GM23338 (cell line): ENCODE data around the gene KLHL40.

Experiments
- CREB1 ChIP-seq: fragments of 250-450 bp; sonication (Bioruptor Pico); IDR thresholded peaks from 2 replicates; pipeline ENCODE4 v1.5.0; 2020; ENCODE audit warnings: low read depth, mild to moderate bottlenecking, moderate library complexity
- EZH2 ChIP-seq: fragments of 200-600 bp; sonication (generic); IDR thresholded peaks from one replicate; pipeline ENCODE4 v1.8.0; 2017; ENCODE audit warnings: antibody characterized with exemption, mild to moderate bottlenecking, low read depth; ENCODE audit not compliant: unreplicated experiment
- EZH2phosphoT487 ChIP-seq: fragments of 200-600 bp; sonication (generic); IDR thresholded peaks from one replicate; pipeline ENCODE4 v1.8.1; 2018; ENCODE audit warnings: antibody characterized with exemption; ENCODE audit not compliant: unreplicated experiment
- JUNB ChIP-seq: IDR thresholded peaks from one replicate; pipeline ENCODE4 v1.6.1; 2016; ENCODE audit warnings: antibody characterized with exemption; ENCODE audit not compliant: unreplicated experiment
- POLR2AphosphoS5 ChIP-seq: IDR thresholded peaks from 2 replicates; pipeline ENCODE4 v1.6.1; 2016; ENCODE audit warnings: antibody characterized with exemption, low read depth
- ZNF114 ChIP-seq: fragments of 250-450 bp; sonication (Bioruptor Pico); IDR thresholded peaks from 2 replicates; pipeline ENCODE4 v1.5.0; 2020; ENCODE audit warnings: mild to moderate bottlenecking, moderate library complexity
- ZNF331 ChIP-seq: fragments of 250-450 bp; sonication (Bioruptor Pico); IDR thresholded peaks from 2 replicates; pipeline ENCODE4 v1.5.0; 2020; ENCODE audit warnings: low read depth, mild to moderate bottlenecking, moderate library complexity
- TF ChIP-seq, protein P1 (sequence below), 2 experiments: fragments of 200-600 bp in 1 of 2; sonication (generic) in 1 of 2; conservative IDR thresholded peaks; 2 replicates each; pipeline versions ENCODE4 v1.5.1 to v1.6.1; 2016 to 2017; ENCODE audit warnings: antibody characterized with exemption in 2 of 2, low read depth in 2 of 2, mild to moderate bottlenecking in 2 of 2, moderate library complexity in 1 of 2
- TF ChIP-seq, protein P2 (sequence below): IDR thresholded peaks from one replicate; pipeline ENCODE4 v1.6.1; 2018; ENCODE audit warnings: antibody characterized with exemption; ENCODE audit not compliant: unreplicated experiment
- TF ChIP-seq, protein P3 (sequence below): fragments of 250-450 bp; sonication (Bioruptor Pico); IDR thresholded peaks from 2 replicates; pipeline ENCODE4 v1.5.0; 2020; ENCODE audit warnings: mild to moderate bottlenecking, moderate library complexity

DNA sequence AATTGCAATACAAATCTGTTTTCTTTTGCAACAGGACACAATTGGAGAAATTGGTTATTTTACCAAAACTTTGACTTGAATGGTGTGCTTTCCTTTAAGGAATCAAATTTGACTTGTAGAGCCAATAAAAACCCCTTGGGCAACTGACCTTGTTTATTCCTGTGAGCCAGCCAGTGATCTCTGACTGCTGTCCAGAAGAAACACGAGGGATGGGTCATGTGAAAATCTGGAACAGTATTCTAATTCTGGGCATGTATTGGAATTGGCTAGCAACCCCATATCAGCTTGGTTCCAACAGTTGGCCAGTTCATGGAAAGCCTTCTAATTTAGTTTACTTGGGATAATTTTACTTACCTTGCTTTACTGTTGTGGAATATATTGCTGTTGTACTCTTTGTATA, 36.4 kb downstream of the KLHL40 start:
- TF ChIP-seq, protein P1, sequence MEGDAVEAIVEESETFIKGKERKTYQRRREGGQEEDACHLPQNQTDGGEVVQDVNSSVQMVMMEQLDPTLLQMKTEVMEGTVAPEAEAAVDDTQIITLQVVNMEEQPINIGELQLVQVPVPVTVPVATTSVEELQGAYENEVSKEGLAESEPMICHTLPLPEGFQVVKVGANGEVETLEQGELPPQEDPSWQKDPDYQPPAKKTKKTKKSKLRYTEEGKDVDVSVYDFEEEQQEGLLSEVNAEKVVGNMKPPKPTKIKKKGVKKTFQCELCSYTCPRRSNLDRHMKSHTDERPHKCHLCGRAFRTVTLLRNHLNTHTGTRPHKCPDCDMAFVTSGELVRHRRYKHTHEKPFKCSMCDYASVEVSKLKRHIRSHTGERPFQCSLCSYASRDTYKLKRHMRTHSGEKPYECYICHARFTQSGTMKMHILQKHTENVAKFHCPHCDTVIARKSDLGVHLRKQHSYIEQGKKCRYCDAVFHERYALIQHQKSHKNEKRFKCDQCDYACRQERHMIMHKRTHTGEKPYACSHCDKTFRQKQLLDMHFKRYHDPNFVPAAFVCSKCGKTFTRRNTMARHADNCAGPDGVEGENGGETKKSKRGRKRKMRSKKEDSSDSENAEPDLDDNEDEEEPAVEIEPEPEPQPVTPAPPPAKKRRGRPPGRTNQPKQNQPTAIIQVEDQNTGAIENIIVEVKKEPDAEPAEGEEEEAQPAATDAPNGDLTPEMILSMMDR (conservative IDR thresholded peaks at IDR 0.05; ENCODE audit: low read depth in 2 of 2), result no peak
- TF ChIP-seq POLR2AphosphoS5 (no peak), EZH2phosphoT487 (no peak), EZH2 (no peak), CREB1 (CRISPR knock-in tag) (no peak), JUNB (no peak), ZNF114 (CRISPR knock-in tag) (no peak), ZNF331 (CRISPR knock-in tag) (no peak)
- TF ChIP-seq, protein P2, sequence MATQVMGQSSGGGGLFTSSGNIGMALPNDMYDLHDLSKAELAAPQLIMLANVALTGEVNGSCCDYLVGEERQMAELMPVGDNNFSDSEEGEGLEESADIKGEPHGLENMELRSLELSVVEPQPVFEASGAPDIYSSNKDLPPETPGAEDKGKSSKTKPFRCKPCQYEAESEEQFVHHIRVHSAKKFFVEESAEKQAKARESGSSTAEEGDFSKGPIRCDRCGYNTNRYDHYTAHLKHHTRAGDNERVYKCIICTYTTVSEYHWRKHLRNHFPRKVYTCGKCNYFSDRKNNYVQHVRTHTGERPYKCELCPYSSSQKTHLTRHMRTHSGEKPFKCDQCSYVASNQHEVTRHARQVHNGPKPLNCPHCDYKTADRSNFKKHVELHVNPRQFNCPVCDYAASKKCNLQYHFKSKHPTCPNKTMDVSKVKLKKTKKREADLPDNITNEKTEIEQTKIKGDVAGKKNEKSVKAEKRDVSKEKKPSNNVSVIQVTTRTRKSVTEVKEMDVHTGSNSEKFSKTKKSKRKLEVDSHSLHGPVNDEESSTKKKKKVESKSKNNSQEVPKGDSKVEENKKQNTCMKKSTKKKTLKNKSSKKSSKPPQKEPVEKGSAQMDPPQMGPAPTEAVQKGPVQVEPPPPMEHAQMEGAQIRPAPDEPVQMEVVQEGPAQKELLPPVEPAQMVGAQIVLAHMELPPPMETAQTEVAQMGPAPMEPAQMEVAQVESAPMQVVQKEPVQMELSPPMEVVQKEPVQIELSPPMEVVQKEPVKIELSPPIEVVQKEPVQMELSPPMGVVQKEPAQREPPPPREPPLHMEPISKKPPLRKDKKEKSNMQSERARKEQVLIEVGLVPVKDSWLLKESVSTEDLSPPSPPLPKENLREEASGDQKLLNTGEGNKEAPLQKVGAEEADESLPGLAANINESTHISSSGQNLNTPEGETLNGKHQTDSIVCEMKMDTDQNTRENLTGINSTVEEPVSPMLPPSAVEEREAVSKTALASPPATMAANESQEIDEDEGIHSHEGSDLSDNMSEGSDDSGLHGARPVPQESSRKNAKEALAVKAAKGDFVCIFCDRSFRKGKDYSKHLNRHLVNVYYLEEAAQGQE, result no peak
- TF ChIP-seq, protein P3, sequence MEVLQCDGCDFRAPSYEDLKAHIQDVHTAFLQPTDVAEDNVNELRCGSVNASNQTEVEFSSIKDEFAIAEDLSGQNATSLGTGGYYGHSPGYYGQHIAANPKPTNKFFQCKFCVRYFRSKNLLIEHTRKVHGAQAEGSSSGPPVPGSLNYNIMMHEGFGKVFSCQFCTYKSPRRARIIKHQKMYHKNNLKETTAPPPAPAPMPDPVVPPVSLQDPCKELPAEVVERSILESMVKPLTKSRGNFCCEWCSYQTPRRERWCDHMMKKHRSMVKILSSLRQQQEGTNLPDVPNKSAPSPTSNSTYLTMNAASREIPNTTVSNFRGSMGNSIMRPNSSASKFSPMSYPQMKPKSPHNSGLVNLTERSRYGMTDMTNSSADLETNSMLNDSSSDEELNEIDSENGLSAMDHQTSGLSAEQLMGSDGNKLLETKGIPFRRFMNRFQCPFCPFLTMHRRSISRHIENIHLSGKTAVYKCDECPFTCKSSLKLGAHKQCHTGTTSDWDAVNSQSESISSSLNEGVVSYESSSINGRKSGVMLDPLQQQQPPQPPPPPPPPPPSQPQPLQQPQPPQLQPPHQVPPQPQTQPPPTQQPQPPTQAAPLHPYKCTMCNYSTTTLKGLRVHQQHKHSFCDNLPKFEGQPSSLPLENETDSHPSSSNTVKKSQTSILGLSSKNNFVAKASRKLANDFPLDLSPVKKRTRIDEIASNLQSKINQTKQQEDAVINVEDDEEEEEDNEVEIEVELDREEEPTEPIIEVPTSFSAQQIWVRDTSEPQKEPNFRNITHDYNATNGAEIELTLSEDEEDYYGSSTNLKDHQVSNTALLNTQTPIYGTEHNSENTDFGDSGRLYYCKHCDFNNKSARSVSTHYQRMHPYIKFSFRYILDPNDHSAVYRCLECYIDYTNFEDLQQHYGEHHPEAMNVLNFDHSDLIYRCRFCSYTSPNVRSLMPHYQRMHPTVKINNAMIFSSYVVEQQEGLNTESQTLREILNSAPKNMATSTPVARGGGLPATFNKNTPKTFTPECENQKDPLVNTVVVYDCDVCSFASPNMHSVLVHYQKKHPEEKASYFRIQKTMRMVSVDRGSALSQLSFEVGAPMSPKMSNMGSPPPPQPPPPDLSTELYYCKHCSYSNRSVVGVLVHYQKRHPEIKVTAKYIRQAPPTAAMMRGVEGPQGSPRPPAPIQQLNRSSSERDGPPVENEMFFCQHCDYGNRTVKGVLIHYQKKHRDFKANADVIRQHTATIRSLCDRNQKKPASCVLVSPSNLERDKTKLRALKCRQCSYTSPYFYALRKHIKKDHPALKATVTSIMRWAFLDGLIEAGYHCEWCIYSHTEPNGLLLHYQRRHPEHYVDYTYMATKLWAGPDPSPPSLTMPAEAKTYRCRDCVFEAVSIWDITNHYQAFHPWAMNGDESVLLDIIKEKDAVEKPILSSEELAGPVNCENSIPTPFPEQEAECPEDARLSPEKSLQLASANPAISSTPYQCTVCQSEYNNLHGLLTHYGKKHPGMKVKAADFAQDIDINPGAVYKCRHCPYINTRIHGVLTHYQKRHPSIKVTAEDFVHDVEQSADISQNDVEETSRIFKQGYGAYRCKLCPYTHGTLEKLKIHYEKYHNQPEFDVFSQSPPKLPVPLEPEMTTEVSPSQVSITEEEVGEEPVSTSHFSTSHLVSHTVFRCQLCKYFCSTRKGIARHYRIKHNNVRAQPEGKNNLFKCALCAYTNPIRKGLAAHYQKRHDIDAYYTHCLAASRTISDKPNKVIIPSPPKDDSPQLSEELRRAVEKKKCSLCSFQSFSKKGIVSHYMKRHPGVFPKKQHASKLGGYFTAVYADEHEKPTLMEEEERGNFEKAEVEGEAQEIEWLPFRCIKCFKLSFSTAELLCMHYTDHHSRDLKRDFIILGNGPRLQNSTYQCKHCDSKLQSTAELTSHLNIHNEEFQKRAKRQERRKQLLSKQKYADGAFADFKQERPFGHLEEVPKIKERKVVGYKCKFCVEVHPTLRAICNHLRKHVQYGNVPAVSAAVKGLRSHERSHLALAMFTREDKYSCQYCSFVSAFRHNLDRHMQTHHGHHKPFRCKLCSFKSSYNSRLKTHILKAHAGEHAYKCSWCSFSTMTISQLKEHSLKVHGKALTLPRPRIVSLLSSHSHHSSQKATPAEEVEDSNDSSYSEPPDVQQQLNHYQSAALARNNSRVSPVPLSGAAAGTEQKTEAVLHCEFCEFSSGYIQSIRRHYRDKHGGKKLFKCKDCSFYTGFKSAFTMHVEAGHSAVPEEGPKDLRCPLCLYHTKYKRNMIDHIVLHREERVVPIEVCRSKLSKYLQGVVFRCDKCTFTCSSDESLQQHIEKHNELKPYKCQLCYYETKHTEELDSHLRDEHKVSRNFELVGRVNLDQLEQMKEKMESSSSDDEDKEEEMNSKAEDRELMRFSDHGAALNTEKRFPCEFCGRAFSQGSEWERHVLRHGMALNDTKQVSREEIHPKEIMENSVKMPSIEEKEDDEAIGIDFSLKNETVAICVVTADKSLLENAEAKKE (CRISPR knock-in tag), result no peak
